GM21619 (cell line): ENCODE measurements around the gene SMARCD3.

Experiments
- ATAC-seq: cut with Tn5 transposase; IDR thresholded peaks from one replicate; pipeline ENCODE4 v1.9.1; 2021; ENCODE audit not compliant: unreplicated experiment

The SMARCD3 gene

DNA sequence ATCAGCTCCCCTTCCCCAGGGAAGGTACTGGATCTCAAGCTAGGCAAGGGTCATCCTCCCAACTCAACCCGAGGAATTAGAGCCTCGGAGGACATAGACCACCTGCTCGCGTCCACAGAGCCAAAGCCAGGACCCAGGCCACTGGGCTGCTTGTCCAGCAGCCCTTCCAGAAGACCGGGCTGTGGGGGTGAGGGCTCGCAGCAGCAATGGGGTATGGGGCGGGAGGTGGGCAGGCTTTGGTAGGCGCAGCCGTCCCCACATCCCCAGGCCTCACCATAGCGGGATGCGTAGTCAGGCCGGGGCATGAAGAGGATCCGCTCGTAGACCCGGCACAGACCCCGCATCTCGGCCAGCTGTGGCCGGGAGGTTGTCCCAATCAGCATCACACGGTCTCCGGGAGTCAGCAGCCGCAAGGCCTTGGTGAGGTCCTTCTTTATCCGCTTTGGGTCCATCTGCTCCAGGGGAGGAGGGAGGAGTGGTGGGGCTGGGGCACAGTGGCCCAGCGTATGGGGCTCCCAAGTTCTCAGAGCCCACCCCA, 56.4 kb downstream of the SMARCD3 start:
- ATAC-seq = no peak

GRCh38 chr7:151191544-151191943, 57.0 kb downstream of the SMARCD3 start:
- ATAC-seq = no peak

DNA sequence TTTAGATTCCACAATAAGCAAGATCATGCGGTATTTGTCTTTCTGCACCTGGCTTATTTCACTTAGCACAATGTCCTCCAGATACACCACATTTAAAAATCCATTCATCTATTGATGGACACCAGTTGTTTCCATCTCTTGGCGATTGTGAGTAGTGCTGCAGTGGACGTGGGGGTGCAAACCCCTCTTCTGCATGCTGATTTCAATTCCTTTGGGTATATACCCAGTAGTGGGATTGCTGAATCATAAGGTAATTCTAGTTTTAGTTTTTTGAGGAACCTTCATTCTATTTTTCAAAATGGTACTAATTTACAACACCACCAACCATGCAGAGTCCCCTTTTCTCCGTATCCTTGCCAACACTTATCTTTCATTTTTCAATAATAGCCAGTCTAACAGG, 59.5 kb downstream of the SMARCD3 start:
- no peak for ATAC-seq
